ENCODE results near the gene CLK3.

The CLK3 gene

GRCh38 chr15:74585191-74585590 is 30.4 kb upstream of the CLK3 start:
- no CpG with 5 or more reads among the region's 3 CpGs for WGBS (ENCODE audit: extremely low coverage, insufficient coverage, low lambda C conversion rate)
- Histone ChIP-seq H2AK5ac (ENCODE audit: low read length) (no peak overlapping the region), H4K5ac (ENCODE audit: low read length) (no peak overlapping the region), H3K4me1 (ENCODE audit: control insufficient read depth, low read depth, low read length) (peaks cover 9% of the 10 kb centered on the region), H3K9ac (ENCODE audit: low read length) (no peak overlapping the region), H3K56ac (ENCODE audit: low read length) (no peak overlapping the region), H3K79me1 (ENCODE audit: low read length) (peaks cover 24% of the 10 kb centered on the region), H2BK15ac (replicated peaks; ENCODE audit: low read depth) (no peak overlapping the region), H4K8ac (ENCODE audit: low read depth, low read length) (no peak overlapping the region), H3K23ac (ENCODE audit: low read length) (no peak overlapping the region), H3K4me3 (ENCODE audit: low read length) (no peak overlapping the region), H3K4ac (ENCODE audit: low read depth, low read length) (no peak overlapping the region), H3K36me3 (ENCODE audit: control insufficient read depth, insufficient read depth, low read length) (peaks cover 4% of the 10 kb centered on the region), H3K18ac (ENCODE audit: low read length) (no peak overlapping the region), H3K79me2 (ENCODE audit: control insufficient read depth, insufficient read depth, low read length) (peaks cover 1% of the 10 kb centered on the region), H3K4me2 (ENCODE audit: low read length) (no peak overlapping the region), H2BK120ac (ENCODE audit: low read depth, low read length) (no peak overlapping the region), H2BK5ac (ENCODE audit: low read length) (no peak overlapping the region), H3K27ac (ENCODE audit: low read depth, low read length) (no peak overlapping the region), H3K27me3 (ENCODE audit: insufficient read depth, low read length, poor library complexity) (no peaks in the 10 kb centered on the region)
- DNase-seq = no peak

- Histone ChIP-seq H3K4me3 (ENCODE audit: low read length) (no peak overlapping the region), H2BK5ac (ENCODE audit: low read length) (no peak overlapping the region), H3K27me3 (ENCODE audit: insufficient read depth, low read length, poor library complexity) (no peaks in the 10 kb centered on the region), H2BK15ac (replicated peaks; ENCODE audit: low read depth) (no peak overlapping the region), H3K36me3 (ENCODE audit: control insufficient read depth, insufficient read depth, low read length) (peaks cover 4% of the 10 kb centered on the region), H3K9ac (ENCODE audit: low read length) (no peak overlapping the region), H3K23ac (ENCODE audit: low read length) (no peak overlapping the region), H3K4me1 (ENCODE audit: control insufficient read depth, low read depth, low read length) (peaks cover 9% of the 10 kb centered on the region), H4K8ac (ENCODE audit: low read depth, low read length) (no peak overlapping the region), H3K18ac (ENCODE audit: low read length) (no peak overlapping the region), H2BK120ac (ENCODE audit: low read depth, low read length) (no peak overlapping the region), H3K27ac (ENCODE audit: low read depth, low read length) (no peak overlapping the region), H3K4ac (ENCODE audit: low read depth, low read length) (no peak overlapping the region), H2AK5ac (ENCODE audit: low read length) (no peak overlapping the region), H3K79me2 (ENCODE audit: control insufficient read depth, insufficient read depth, low read length) (peaks cover 1% of the 10 kb centered on the region), H3K79me1 (ENCODE audit: low read length) (peaks cover 20% of the 10 kb centered on the region), H4K5ac (ENCODE audit: low read length) (no peak overlapping the region), H3K56ac (ENCODE audit: low read length) (no peak overlapping the region), H3K4me2 (ENCODE audit: low read length) (no peak overlapping the region)
- no CpG with 5 or more reads among the region's 9 CpGs for WGBS (ENCODE audit: extremely low coverage, insufficient coverage, low lambda C conversion rate)
- no peak for DNase-seq
Measured at GRCh38 chr15:74585857-74586256, 29.8 kb upstream of the CLK3 start.

- H3K4ac ChIP-seq (ENCODE audit: low read depth, low read length) = no peak overlapping the region
- no peak overlapping the region for H2AK5ac ChIP-seq (ENCODE audit: low read length)
- H4K5ac ChIP-seq (ENCODE audit: low read length) = no peak overlapping the region
- no peak overlapping the region for H2BK15ac ChIP-seq (replicated peaks; ENCODE audit: low read depth)
- H2BK5ac ChIP-seq (ENCODE audit: low read length) = no peak overlapping the region
- peaks cover 7% of the 10 kb centered on the region for H3K36me3 ChIP-seq (ENCODE audit: control insufficient read depth, insufficient read depth, low read length)
- H3K9ac ChIP-seq (ENCODE audit: low read length) = no peak overlapping the region
- H3K4me1 ChIP-seq (ENCODE audit: control insufficient read depth, low read depth, low read length) = peaks cover 9% of the 10 kb centered on the region
- H3K56ac ChIP-seq (ENCODE audit: low read length) = no peak overlapping the region
- no peak overlapping the region for H2BK120ac ChIP-seq (ENCODE audit: low read depth, low read length)
- H4K8ac ChIP-seq (ENCODE audit: low read depth, low read length) = no peak overlapping the region
- H3K79me1 ChIP-seq (ENCODE audit: low read length) = peaks cover 14% of the 10 kb centered on the region
- H3K27ac ChIP-seq (ENCODE audit: low read depth, low read length) = no peak overlapping the region
- WGBS (ENCODE audit: extremely low coverage, insufficient coverage, low lambda C conversion rate) = no CpG with 5 or more reads among the region's 6 CpGs
- H3K4me2 ChIP-seq (ENCODE audit: low read length) = no peak overlapping the region
- H3K4me3 ChIP-seq (ENCODE audit: low read length) = no peak overlapping the region
- no peaks in the 10 kb centered on the region for H3K27me3 ChIP-seq (ENCODE audit: insufficient read depth, low read length, poor library complexity)
- no peaks in the 10 kb centered on the region for H3K79me2 ChIP-seq (ENCODE audit: control insufficient read depth, insufficient read depth, low read length)
- H3K18ac ChIP-seq (ENCODE audit: low read length) = no peak overlapping the region
- peak; percentile 49 for DNase-seq
- no peak overlapping the region for H3K23ac ChIP-seq (ENCODE audit: low read length)
Measured at GRCh38 chr15:74589826-74590225, 25.8 kb upstream of the CLK3 start.

DNA sequence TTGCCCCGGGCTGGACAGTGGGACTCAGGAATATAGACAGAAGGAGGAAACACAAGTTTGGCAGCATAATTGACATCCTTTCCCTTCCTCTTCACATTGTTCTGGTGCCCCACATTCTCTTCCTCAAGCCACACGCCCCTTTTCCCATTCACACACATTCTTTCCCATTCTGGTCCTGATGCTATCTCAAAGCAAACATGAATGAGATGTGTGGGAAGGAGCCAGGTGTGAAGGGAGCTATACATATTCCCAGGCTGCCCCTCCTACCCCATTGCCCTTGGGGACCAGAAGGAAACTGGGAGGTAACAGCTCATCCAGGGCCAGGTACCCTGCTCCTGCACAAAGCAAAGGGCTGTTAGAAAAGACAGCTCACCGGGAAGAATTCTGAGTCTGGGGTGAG is 23.4 kb upstream of the CLK3 start:
- no peak overlapping the region for H2BK5ac ChIP-seq (ENCODE audit: low read length)
- H4K5ac ChIP-seq (ENCODE audit: low read length) = no peak overlapping the region
- H3K4ac ChIP-seq (ENCODE audit: low read depth, low read length) = no peak overlapping the region
- H3K27me3 ChIP-seq (ENCODE audit: insufficient read depth, low read length, poor library complexity) = no peaks in the 10 kb centered on the region
- no peak overlapping the region for H2AK5ac ChIP-seq (ENCODE audit: low read length)
- H3K79me1 ChIP-seq (ENCODE audit: low read length) = peaks cover 4% of the 10 kb centered on the region
- no peaks in the 10 kb centered on the region for H3K79me2 ChIP-seq (ENCODE audit: control insufficient read depth, insufficient read depth, low read length)
- no peak overlapping the region for H3K18ac ChIP-seq (ENCODE audit: low read length)
- H2BK120ac ChIP-seq (ENCODE audit: low read depth, low read length) = no peak overlapping the region
- H3K27ac ChIP-seq (ENCODE audit: low read depth, low read length) = no peak overlapping the region
- H3K4me3 ChIP-seq (ENCODE audit: low read length) = no peak overlapping the region
- peaks cover 9% of the 10 kb centered on the region for H3K4me1 ChIP-seq (ENCODE audit: control insufficient read depth, low read depth, low read length)
- WGBS (ENCODE audit: extremely low coverage, insufficient coverage, low lambda C conversion rate) = no CpG with 5 or more reads among the region's 3 CpGs
- DNase-seq = peak; percentile 86
- H3K36me3 ChIP-seq (ENCODE audit: control insufficient read depth, insufficient read depth, low read length) = peaks cover 7% of the 10 kb centered on the region
- H3K4me2 ChIP-seq (ENCODE audit: low read length) = no peak overlapping the region
- H3K23ac ChIP-seq (ENCODE audit: low read length) = no peak overlapping the region
- no peak overlapping the region for H2BK15ac ChIP-seq (replicated peaks; ENCODE audit: low read depth)
- no peak overlapping the region for H3K9ac ChIP-seq (ENCODE audit: low read length)
- H4K8ac ChIP-seq (ENCODE audit: low read depth, low read length) = no peak overlapping the region
- no peak overlapping the region for H3K56ac ChIP-seq (ENCODE audit: low read length)

GRCh38 chr15:74593122-74593521 is 22.5 kb upstream of the CLK3 start:
- no peak overlapping the region for H3K4me2 ChIP-seq (ENCODE audit: low read length)
- H3K4me3 ChIP-seq (ENCODE audit: low read length) = no peak overlapping the region
- no peaks in the 10 kb centered on the region for H3K27me3 ChIP-seq (ENCODE audit: insufficient read depth, low read length, poor library complexity)
- no peak overlapping the region for H4K5ac ChIP-seq (ENCODE audit: low read length)
- peaks cover 4% of the 10 kb centered on the region for H3K79me1 ChIP-seq (ENCODE audit: low read length)
- no peak overlapping the region for H2BK15ac ChIP-seq (replicated peaks; ENCODE audit: low read depth)
- H3K9ac ChIP-seq (ENCODE audit: low read length) = no peak overlapping the region
- H3K27ac ChIP-seq (ENCODE audit: low read depth, low read length) = no peak overlapping the region
- no peak overlapping the region for H2BK120ac ChIP-seq (ENCODE audit: low read depth, low read length)
- H3K4ac ChIP-seq (ENCODE audit: low read depth, low read length) = no peak overlapping the region
- no peak overlapping the region for H2BK5ac ChIP-seq (ENCODE audit: low read length)
- no peak overlapping the region for H2AK5ac ChIP-seq (ENCODE audit: low read length)
- H3K23ac ChIP-seq (ENCODE audit: low read length) = no peak overlapping the region
- H4K8ac ChIP-seq (ENCODE audit: low read depth, low read length) = no peak overlapping the region
- H3K79me2 ChIP-seq (ENCODE audit: control insufficient read depth, insufficient read depth, low read length) = no peaks in the 10 kb centered on the region
- H3K56ac ChIP-seq (ENCODE audit: low read length) = no peak overlapping the region
- DNase-seq = no peak
- H3K36me3 ChIP-seq (ENCODE audit: control insufficient read depth, insufficient read depth, low read length) = peaks cover 7% of the 10 kb centered on the region
- peaks cover 8% of the 10 kb centered on the region for H3K4me1 ChIP-seq (ENCODE audit: control insufficient read depth, low read depth, low read length)
- no peak overlapping the region for H3K18ac ChIP-seq (ENCODE audit: low read length)
- WGBS (ENCODE audit: extremely low coverage, insufficient coverage, low lambda C conversion rate) = no CpG with 5 or more reads among the region's 7 CpGs

DNA sequence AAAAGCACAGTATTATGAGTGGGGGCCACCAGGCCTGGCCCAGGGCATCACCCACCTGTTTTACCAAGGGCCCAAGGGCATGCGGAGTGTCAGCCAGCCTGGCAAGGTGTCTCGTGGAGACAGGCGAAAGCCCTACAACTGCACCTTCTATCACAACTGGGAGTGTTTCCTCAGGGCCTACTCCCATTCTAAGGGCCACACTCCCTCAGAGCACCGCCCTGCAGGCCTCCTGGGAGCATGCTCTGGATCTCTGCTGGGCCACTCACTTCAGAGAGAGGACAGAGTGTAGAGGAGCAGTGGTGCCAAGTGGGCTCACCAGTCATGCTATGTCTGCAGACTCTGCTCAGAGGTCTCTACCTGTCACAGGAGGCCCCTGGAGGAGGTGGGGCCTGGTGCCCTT is 21.2 kb upstream of the CLK3 start:
- Histone ChIP-seq H3K23ac (ENCODE audit: low read length) (no peak overlapping the region), H3K27me3 (ENCODE audit: insufficient read depth, low read length, poor library complexity) (no peaks in the 10 kb centered on the region), H3K4me1 (ENCODE audit: control insufficient read depth, low read depth, low read length) (peaks cover 4% of the 10 kb centered on the region), H3K4me3 (ENCODE audit: low read length) (no peak overlapping the region), H4K8ac (ENCODE audit: low read depth, low read length) (no peak overlapping the region), H3K9ac (ENCODE audit: low read length) (no peak overlapping the region), H3K4ac (ENCODE audit: low read depth, low read length) (no peak overlapping the region), H3K79me2 (ENCODE audit: control insufficient read depth, insufficient read depth, low read length) (no peaks in the 10 kb centered on the region), H2BK5ac (ENCODE audit: low read length) (no peak overlapping the region), H3K79me1 (ENCODE audit: low read length) (peaks cover 2% of the 10 kb centered on the region), H3K4me2 (ENCODE audit: low read length) (no peak overlapping the region), H2BK15ac (replicated peaks; ENCODE audit: low read depth) (no peak overlapping the region), H3K18ac (ENCODE audit: low read length) (no peak overlapping the region), H3K27ac (ENCODE audit: low read depth, low read length) (no peak overlapping the region), H4K5ac (ENCODE audit: low read length) (no peak overlapping the region), H3K56ac (ENCODE audit: low read length) (no peak overlapping the region), H2AK5ac (ENCODE audit: low read length) (no peak overlapping the region), H3K36me3 (ENCODE audit: control insufficient read depth, insufficient read depth, low read length) (peaks cover 6% of the 10 kb centered on the region), H2BK120ac (ENCODE audit: low read depth, low read length) (no peak overlapping the region)
- WGBS (ENCODE audit: extremely low coverage, insufficient coverage, low lambda C conversion rate) = no CpG with 5 or more reads among the region's 4 CpGs
- no peak for DNase-seq
